ENCODE results near the gene LIN28B.

The LIN28B gene

DNA sequence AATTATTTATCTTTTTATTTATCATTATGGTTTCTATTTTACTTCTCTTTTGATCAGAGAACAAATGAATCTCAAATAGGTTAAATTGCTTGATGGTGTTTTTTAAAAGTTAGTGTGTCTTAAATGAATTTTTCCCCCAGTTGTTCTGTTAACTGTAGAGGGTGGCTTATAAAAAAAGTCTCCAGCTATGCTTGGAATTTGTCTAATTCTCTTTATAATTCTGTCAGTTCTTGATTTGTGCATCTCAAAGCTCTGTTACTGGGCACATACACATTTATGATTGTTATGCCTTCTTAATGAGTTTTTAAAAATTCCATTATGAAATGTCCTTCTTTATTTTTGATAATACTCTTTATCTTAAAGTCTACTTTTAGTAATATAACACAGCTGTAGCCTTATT is 58.0 kb downstream of the LIN28B start:
- no peaks in the 10 kb centered on the region for H3K27me3 ChIP-seq
- no peaks in the 10 kb centered on the region for H3K9me3 ChIP-seq
- DNase-seq, result no peak
- no peaks in the 10 kb centered on the region for H3K36me3 ChIP-seq
- H3K4me3 ChIP-seq (ENCODE audit: low read depth, low read length), result no peak overlapping the region
- TF ChIP-seq, protein P1, sequence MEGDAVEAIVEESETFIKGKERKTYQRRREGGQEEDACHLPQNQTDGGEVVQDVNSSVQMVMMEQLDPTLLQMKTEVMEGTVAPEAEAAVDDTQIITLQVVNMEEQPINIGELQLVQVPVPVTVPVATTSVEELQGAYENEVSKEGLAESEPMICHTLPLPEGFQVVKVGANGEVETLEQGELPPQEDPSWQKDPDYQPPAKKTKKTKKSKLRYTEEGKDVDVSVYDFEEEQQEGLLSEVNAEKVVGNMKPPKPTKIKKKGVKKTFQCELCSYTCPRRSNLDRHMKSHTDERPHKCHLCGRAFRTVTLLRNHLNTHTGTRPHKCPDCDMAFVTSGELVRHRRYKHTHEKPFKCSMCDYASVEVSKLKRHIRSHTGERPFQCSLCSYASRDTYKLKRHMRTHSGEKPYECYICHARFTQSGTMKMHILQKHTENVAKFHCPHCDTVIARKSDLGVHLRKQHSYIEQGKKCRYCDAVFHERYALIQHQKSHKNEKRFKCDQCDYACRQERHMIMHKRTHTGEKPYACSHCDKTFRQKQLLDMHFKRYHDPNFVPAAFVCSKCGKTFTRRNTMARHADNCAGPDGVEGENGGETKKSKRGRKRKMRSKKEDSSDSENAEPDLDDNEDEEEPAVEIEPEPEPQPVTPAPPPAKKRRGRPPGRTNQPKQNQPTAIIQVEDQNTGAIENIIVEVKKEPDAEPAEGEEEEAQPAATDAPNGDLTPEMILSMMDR (IDR thresholded peaks at IDR 0.05; ENCODE audit: low read depth, low read length), result no peak
- H3K4me1 ChIP-seq, result no peaks in the 10 kb centered on the region

DNA sequence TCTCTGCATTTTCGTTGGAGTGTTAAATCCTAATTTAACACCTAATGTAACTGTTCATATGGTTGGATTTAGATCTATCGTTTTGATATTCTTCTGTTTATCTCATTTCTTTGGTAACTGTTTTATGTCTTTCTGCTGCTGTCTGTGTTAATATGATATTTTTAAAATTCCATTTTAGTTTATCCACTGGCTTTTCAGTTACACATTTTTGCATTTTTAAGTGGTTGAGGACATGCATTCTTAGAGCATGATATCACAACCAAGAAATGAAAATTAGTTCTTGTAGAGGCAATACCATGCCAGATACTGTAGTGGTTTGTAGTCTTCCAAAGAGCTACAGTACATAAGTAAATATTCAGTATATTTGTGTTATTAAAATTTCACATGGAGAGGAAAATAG is 58.6 kb downstream of the LIN28B start:
- Histone ChIP-seq H3K4me1 (no peaks in the 10 kb centered on the region), H3K4me3 (ENCODE audit: low read depth, low read length) (no peak overlapping the region), H3K27me3 (no peaks in the 10 kb centered on the region), H3K36me3 (no peaks in the 10 kb centered on the region), H3K9me3 (no peaks in the 10 kb centered on the region)
- TF ChIP-seq, protein P1 (IDR thresholded peaks at IDR 0.05; ENCODE audit: low read depth, low read length), result no peak
- DNase-seq, result no peak

DNA sequence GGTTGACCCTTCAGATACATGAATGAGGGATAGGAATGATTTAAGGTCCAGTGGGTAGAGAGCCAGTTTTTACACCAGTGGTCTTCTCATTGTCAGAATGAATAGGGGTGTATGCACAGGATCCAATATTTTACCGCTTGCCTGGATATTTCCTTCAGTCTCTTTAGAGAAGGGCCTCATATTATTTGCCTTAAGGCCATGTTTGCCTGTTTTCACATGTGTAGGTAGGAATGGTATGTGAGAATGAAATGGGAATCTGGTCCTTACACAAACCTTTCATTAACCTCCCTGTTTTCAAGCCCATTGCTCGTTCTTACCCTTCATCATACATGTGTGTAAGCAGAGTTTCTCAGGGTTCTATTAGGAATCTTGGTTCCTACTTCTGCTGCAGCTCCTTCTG is 62.4 kb downstream of the LIN28B start:
- no peak for DNase-seq
- no peaks in the 10 kb centered on the region for H3K27me3 ChIP-seq
- no peak overlapping the region for H3K4me3 ChIP-seq (ENCODE audit: low read depth, low read length)
- TF ChIP-seq, protein P1 (IDR thresholded peaks at IDR 0.05; ENCODE audit: low read depth, low read length), result no peak
- H3K9me3 ChIP-seq, result no peaks in the 10 kb centered on the region
- H3K4me1 ChIP-seq, result no peaks in the 10 kb centered on the region; the same call in 1 of the 2 replicates
- H3K36me3 ChIP-seq, result no peaks in the 10 kb centered on the region

DNA sequence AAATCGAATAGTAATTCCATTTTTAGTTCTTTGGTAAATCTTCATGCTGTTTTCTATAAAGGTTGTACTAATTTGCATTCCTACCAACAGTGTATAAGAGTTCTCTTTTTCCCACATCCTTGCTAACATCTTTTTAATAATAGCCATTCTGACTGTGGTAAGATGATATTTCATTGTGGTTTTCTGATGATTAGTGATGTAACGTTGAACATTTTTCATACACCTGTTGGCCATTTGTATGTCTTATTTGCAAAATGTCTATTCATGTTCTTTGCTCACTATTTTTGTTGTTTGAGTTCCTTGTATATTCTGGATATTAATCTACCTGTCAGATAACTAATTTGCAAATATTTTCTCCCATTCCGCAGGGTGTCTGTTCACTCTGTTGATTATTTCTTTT is 64.5 kb downstream of the LIN28B start:
- TF ChIP-seq, protein P1 (IDR thresholded peaks at IDR 0.05; ENCODE audit: low read depth, low read length), result no peak
- Histone ChIP-seq H3K4me1 (no peaks in the 10 kb centered on the region; the same call in none of the 2 replicates), H3K9me3 (no peaks in the 10 kb centered on the region), H3K27me3 (no peaks in the 10 kb centered on the region), H3K4me3 (ENCODE audit: low read depth, low read length) (no peak overlapping the region), H3K36me3 (no peaks in the 10 kb centered on the region)
- no peak for DNase-seq

DNA sequence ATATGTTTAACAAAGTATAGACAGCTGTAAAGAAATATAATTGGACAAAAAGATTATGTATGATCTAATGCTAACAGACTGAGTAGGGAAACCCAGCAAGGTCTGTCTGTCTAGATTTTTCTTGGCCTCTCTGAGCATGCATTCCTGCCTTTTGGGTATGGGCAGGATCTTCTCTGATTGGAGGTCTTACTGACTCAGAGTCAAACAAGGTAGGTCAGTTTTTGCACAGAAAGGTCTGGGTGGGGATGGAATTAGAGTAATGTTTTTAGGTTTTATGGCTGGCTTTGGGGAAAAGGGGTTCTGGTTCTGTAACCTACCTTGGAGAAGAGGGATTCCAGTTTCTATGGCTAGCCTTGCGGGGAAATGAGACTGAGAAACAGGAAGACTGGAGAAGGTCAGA is 65.5 kb downstream of the LIN28B start:
- no peak for DNase-seq
- no peaks in the 10 kb centered on the region; the same call in none of the 2 replicates for H3K4me1 ChIP-seq
- no peaks in the 10 kb centered on the region for H3K9me3 ChIP-seq
- H3K4me3 ChIP-seq (ENCODE audit: low read depth, low read length), result no peak overlapping the region
- no peaks in the 10 kb centered on the region for H3K36me3 ChIP-seq
- TF ChIP-seq, protein P1 (IDR thresholded peaks at IDR 0.05; ENCODE audit: low read depth, low read length), result no peak
- H3K27me3 ChIP-seq, result no peaks in the 10 kb centered on the region

DNA sequence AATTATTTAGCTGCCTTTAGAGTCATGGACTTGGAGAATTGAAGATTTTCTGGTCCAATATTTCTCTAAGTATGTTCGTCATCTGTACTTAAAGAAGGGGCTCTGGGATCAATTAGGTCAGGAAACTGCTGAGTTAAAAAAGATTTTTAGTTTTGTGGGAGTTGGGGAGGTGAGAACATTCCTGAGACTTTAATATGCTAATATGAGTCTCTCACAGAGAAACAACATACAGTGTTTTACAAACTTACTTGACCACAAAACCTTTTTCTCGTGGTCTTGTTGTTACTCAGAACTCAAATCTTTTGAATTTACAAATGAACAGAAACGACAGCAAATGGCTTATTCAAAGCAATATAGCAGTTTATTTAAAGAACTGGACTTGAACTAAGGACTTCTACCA is 67.9 kb downstream of the LIN28B start:
- no peaks in the 10 kb centered on the region for H3K27me3 ChIP-seq
- H3K4me1 ChIP-seq, result no peaks in the 10 kb centered on the region; the same call in none of the 2 replicates
- no peak overlapping the region for H3K4me3 ChIP-seq (ENCODE audit: low read depth, low read length)
- TF ChIP-seq, protein P1 (IDR thresholded peaks at IDR 0.05; ENCODE audit: low read depth, low read length), result no peak
- no peak for DNase-seq
- H3K9me3 ChIP-seq, result no peaks in the 10 kb centered on the region
- H3K36me3 ChIP-seq, result peaks cover 5% of the 10 kb centered on the region

Data from BE2C (cell line).